ENCODE measurements around the gene BUD13. TPM values are rescaled to one million over a fixed set of nuclear protein-coding genes. Genes with fewer than 3 reads are reported as not detected.

BUD13 gene
- total RNA-seq, 1 experiment from 2014 or later: 22.9 TPM

- no peak for TF ChIP-seq JUND (IDR thresholded peaks at IDR 0.05)
- TF ChIP-seq RAD21 (IDR thresholded peaks at IDR 0.05; ENCODE audit: low read depth): no peak
- TF ChIP-seq SIN3A (IDR thresholded peaks at IDR 0.05; ENCODE audit: low read depth): no peak
- TF ChIP-seq REST (IDR thresholded peaks at IDR 0.05; ENCODE audit: low read depth): no peak
- TF ChIP-seq EZH2 (IDR thresholded peaks at IDR 0.05): no peak
- no peak for TF ChIP-seq ATF3 (IDR thresholded peaks at IDR 0.05)
These were observed 13.5 kb upstream of the BUD13 start (continued) for GRCh38 chr11:116786326-116786725.

GRCh38 chr11:116782728-116783127, 9.9 kb upstream of the BUD13 start:
- BruUV-seq (replicated peaks): no TSS peak
- no peak overlapping the region for H3K4me2 ChIP-seq (ENCODE audit: low read length)

More at GRCh38 chr11:116782728-116783127, 9.9 kb upstream of the BUD13 start:
- TF ChIP-seq ZNF274 (IDR thresholded peaks at IDR 0.05; ENCODE audit: low read depth, low read length) (no peak), FOSL1 (IDR thresholded peaks at IDR 0.05; ENCODE audit: low read depth) (no peak), SIN3A (IDR thresholded peaks at IDR 0.05; ENCODE audit: low read depth) (no peak), RAD21 (IDR thresholded peaks at IDR 0.05; ENCODE audit: low read depth) (no peak), EZH2phosphoT487 (IDR thresholded peaks at IDR 0.05; ENCODE audit: borderline replicate concordance) (no peak), SP1 (IDR thresholded peaks at IDR 0.05; ENCODE audit: low read depth) (no peak), EZH2 (IDR thresholded peaks at IDR 0.05) (no peak), POLR2A (IDR thresholded peaks at IDR 0.05; ENCODE audit: borderline replicate concordance, extremely low read depth, insufficient read depth, insufficient read length) (no peak), CEBPB (IDR thresholded peaks at IDR 0.05; ENCODE audit: low read depth) (no peak), ZFX (IDR thresholded peaks at IDR 0.05) (no peak), ATF3 (IDR thresholded peaks at IDR 0.05) (no peak), MAX (IDR thresholded peaks at IDR 0.05) (no peak), YY1 (IDR thresholded peaks at IDR 0.05; ENCODE audit: extremely low read depth, insufficient replicate concordance, low read depth, low read length) (no peak), CBX3 (IDR thresholded peaks at IDR 0.05; ENCODE audit: low read depth) (no peak), EGR1 (IDR thresholded peaks at IDR 0.05; ENCODE audit: low read depth) (no peak), ZBTB33 (IDR thresholded peaks at IDR 0.05; ENCODE audit: extremely low read depth, insufficient replicate concordance, low read length) (no peak)
- ATAC-seq (no peak), DNase-seq (ENCODE audit: low read depth, low spot score) (no peak)
- Histone ChIP-seq H4K20me1 (ENCODE audit: insufficient read depth) (no peaks in the 10 kb centered on the region), H3K36me3 (ENCODE audit: control insufficient read depth in 1 of 2, insufficient read depth in 2 of 2, low read length in 2 of 2) (peaks cover 59 to 73% of the 10 kb centered on the region in 2 experiments; a peak in 3 of 4 replicates), H2AFZ (ENCODE audit: low read depth, low read length, poor library complexity, severe bottlenecking) (no peak overlapping the region), H3K79me2 (ENCODE audit: insufficient read depth, low read length) (peaks cover 24% of the 10 kb centered on the region), H3K27me3 (ENCODE audit: insufficient read depth, low read length) (no peaks in the 10 kb centered on the region), H3K9ac (ENCODE audit: low read length) (no peak overlapping the region), H3K4me1 (ENCODE audit: control insufficient read depth in 1 of 2, insufficient read depth in 2 of 2, low read length in 2 of 2) (peaks cover 5% of the 10 kb centered on the region in 2 experiments; a peak in 3 of 4 replicates), H3K27ac (ENCODE audit: low read depth, low read length) (no peak overlapping the region), H3K9me2 (ENCODE audit: insufficient read depth) (no peaks in the 10 kb centered on the region), H3K4me3 (replicated peaks in 1 of 2; ENCODE audit: low read depth in 1 of 2, low read length in 2 of 2) (no peak overlapping the region), H3K9me3 (ENCODE audit: control insufficient read depth in 1 of 2, insufficient read depth in 1 of 2, low read depth in 1 of 2, low read length in 2 of 2) (no peaks in the 10 kb centered on the region)
- CTCF ChIA-PET: interaction anchor here (0.9 kb wide), 1 partner anchor 8 kb away, joined by 3 read pairs; the partner anchor contains the start of gene APOA5
- POLR2A ChIA-PET: no interaction called here
- intact Hi-C loops (cut with micrococcal nuclease): no loop called here
- RAD21 ChIA-PET (ENCODE audit: low non-redundant PET in 1 of 2, low total read pairs in 2 of 2, uncharacterized antibody in 2 of 2, unreplicated experiment in 2 of 2): interaction anchor here in 1 of 2 experiments (0.6 kb wide), 1 partner anchor 72 kb away, joined by 3 read pairs; no protein-coding TSS in a partner anchor

All from HCT116 (cell line).